Stimulated activated CD4-positive, alpha-beta T cell treated with anti-CD3 and anti-CD28 coated beads, TNF-alpha, amount 100 ng/mL, for 4 hours (primary cell): ENCODE measurements around the gene TBX10.
"Not testable (repeated sequence)": the region's sequence is repeated elsewhere in the genome, so short reads cannot be mapped to it uniquely, and the experiment has no call there.

Experiments used
- DNase-seq, 3 experiments: peaks; one replicate each; pipeline ENCODE4 v3.0.0-alpha.2; 2020; ENCODE audit warnings: low read depth in 3 of 3

The TBX10 gene

GRCh38 chr11:67639438-67639859, at the start of gene TBX10:
TBX10 (minus strand) TSS chr11:67639763; CDS start chr11:67639472, 291 bp downstream.
- no peak for DNase-seq

DNA sequence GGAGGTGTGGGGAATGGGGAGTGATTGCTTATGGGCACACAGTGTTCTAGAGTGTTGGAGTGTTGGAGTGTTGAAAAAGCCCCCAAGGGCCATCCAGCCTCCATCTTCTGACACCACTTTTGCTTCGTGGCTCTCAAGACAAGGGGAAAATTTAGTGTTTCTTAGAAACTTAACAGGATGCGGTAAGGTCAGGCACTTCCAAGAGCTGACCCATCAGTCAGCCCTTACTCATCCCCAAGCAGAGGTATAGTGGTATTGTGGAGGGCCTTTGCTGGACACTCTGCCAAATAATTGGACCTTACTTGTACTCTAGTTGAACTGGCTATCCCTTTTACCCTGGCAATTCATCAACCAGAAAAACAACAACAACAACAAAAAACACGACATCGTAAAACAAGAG, 49.6 kb upstream of the TBX10 start:
- DNase-seq, result no peak

DNA sequence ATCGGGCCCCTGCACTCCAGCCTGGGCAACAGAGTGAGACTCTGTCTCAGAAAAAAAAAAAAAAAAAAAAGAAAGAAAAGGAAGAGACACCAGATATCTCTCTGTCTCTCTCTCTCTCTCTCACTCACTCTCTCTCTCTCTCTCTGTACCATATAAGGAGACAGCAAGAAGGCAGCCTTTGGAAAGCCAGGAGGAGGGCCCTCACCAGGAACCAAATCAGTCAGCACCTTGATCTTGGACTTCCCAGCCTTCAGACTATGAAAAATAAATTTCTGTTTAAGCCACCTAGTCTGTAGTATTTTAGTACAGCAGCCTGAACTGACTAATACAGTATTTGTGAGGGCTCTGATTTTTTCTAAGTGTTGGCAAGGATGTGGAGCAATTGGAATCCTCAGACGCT, 48.4 kb upstream of the TBX10 start:
- no peak for DNase-seq

GRCh38 chr11:67685641-67686332, 46.2 kb upstream of the TBX10 start:
- DNase-seq, result not testable (repeated sequence)

DNA sequence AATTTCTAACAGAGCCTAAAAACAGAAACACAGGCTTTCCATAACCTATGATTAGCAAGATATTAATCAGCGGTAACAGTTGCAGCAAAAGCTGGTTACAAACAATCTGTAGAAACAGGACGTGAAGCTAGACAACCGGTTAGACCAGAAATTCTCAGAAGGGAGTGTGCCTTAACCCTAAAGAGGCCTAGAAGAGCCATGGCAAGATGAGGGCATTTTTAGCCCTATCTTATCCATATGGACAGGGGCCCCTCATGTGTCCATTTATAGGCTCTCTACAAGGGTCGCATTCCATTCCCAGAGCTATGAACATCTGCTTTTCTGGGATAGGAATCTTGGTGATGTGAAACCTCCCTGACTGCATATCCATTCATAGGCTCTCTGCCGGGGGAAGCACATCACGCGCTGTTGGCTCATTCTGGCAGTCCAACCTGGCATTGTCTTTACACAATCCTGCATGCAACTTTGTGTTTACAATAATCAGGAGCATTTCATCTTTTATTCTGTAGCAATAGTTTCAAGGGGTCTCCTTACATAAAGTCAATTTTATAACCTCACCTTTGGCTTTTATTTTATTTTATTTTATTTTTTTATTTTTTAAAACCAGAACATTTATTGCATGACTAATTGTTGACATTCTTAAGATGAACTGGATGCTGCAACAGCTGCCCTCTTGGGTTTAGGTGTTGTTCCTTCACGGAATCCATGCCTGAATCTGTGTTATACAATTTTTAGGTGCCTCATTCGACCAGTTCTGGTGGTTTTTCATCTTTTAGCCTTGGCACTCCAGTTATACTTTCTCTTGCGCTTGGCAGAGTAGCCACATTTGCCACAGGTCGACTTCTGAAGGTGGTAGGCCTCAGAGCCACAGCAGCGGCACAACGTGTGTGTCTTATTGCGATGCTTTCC, 42.8 kb upstream of the TBX10 start:
- not testable (repeated sequence) for DNase-seq

GRCh38 chr11:67680696-67681470, 41.3 kb upstream of the TBX10 start:
- DNase-seq, result no peak

DNA sequence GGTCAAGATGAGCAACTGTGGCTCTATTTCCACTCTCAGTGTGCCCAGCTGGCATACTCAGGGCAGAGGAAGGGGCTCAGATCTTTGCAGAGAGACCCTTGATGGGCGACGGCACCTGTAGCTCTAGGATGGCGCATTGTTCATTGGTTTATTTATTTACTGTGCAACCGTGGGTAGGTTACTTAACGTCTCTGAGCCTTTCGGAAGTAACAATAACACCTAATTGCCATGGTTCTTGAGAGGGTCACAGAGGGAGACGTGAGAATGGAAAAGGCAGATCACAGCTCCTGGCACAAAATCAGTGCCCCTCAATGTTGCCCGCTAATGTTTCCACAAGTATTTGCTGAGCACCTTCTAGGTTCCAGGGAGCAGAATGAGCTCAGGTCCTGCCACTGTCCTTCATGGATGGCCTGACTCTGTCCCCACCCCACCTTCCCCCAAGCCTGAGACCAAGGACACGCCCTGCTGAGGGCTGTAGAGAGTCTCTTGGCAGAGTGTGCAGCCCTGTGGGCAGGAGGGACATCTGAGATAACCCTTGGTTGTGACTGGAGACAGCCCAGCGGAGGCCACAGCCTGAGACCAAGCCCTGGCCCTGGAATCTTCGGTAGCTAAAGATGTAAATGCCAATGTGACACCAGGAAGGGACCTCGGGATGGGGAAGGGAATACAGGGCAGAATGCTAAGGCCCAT, 35.6 kb upstream of the TBX10 start:
- no peak for DNase-seq

DNA sequence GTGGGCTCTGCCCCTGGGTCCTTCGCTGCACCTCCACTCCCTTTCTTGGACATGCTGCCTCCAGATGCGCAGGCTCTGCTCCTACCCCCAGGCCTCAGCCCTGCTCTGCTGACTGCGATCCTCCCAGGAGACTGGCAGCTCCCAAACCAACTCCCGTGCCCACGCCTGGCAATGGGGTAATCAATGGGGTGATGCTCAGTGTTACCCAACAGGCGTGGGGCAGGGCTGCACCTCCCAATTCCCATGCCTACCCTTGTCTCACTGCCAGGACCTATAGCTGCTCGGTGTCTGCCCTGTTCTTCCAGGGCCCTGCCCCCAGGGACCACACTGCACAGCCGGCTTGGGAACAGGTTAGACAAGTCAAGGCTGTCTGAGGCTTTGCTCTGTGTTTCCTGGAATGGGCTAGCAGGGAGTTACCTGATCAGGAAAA, 34.9 kb upstream of the TBX10 start, which contains the start of gene ALDH3B2:
Gene ALDH3B2, minus strand, starts transcription at position 182 of the 430 bp plus-strand sequence. CDS start 7,688 bp downstream, outside the sequence.
- DNase-seq, result no peak

- DNase-seq, result no peak
Measured at GRCh38 chr11:67673902-67674301, 34.3 kb upstream of the TBX10 start.

DNA sequence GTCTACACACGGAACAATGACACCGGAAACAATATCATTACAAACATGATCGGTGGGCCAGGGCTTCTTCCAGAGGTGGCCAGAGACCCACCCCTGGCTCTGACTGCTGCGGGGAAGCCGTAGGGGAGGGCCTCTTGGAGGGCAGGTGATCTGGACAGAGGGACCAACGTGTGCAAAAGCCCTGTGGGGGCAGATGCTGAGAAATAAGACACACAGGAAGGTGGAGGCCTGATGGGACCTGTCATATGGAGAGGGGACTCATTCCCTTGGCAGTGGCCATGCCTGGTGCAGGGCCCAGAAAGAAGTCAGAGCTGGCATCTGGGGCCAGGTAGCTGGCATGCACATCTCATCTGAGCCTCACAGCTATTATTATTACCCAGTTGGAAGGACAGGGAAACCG, 33.8 kb upstream of the TBX10 start:
- DNase-seq, result no peak

DNA sequence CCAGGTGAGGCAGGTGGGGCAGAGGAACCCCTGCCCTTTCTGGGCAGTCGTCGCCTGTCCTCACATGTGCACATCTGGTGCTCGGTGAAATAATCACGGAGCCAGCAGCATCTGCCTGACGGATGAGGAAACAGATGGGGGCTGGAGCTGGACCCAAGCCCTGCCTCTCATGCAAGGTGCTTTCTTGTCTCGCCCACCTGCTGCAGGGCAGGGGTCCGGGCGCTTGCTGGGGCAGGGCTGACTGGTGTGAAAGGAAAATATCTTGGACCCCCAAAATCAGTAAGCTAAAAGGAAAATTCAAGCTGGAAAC, 31.6 kb upstream of the TBX10 start:
- no peak for DNase-seq

DNA sequence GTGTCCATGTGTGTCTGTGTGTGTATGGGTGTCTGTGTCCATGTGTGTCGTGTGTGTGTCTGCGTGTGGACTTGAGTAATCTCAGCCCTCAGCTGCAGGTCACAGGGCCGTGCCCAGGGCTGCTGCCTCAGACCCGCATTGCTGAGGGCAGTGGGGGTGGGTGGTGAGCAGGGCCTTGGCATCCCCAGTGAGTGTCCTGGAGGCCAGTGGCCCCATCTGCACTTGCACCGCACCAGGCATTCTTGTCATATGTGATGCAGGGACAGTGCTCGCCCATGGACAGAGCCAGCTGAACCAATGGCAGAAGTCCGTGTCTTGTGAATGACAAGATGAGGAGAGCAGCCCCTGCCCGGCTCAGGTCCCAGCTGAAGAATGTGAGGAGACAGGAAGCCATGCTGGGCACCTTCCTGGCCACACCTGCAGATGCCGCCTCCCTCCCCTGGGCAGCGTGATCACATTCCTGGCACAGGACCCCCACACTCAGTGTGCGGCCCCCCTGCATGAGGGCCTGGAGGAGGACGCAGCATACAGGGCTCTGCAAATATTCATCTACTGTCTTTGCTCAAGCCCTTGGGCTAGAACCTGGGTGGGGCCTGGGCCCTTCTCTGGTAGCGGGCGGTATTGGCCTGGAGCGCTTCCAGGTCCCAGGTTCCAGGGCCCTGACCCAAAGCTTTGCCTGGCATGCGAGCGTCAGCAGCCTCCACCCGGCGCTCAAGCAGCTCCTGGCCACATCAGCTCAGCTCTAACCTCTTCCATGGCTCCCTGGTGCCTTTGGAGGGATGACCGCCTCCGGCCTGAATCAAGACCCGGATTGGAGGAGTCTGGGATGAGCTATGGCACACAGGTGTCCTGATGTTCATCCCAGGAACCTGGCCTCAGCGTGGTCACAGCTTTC, 31.0 kb upstream of the TBX10 start:
- DNase-seq, result no peak

- no peak for DNase-seq
Measured at GRCh38 chr11:67668192-67668551, 28.6 kb upstream of the TBX10 start.

DNA sequence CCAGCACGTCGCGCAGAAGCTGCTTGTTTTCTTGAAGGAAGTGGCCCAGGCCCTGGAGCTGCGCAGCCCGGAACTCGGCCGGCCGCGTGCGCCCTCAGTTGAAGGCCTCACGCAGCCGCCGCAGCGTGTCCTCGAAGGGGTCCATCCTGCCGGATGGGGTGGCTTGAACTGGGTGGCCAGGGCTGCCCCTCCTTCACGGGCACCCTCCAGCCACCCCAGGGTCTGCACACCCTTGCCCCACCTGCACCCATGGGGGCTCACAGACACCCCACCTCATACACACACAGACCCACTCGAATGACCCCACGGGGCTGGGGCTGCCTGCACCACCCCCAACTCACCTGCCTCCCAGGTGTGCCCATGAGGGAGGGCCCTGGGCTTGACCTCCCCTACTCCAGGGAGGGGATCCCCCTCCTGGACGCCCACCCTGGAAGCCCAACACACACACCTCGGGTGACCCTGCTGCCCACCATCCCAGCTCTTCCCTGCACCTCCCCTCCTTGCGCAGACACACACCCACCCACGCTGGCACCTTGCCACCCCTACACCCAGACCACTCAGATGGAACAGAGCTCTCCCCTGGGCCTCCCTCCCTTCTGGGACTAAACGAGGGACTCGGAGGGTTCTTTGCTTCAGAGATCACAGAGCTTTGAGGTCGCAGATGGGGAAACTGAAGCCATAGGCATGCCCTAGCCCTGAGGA, 28.1 kb upstream of the TBX10 start:
- no peak for DNase-seq

DNA sequence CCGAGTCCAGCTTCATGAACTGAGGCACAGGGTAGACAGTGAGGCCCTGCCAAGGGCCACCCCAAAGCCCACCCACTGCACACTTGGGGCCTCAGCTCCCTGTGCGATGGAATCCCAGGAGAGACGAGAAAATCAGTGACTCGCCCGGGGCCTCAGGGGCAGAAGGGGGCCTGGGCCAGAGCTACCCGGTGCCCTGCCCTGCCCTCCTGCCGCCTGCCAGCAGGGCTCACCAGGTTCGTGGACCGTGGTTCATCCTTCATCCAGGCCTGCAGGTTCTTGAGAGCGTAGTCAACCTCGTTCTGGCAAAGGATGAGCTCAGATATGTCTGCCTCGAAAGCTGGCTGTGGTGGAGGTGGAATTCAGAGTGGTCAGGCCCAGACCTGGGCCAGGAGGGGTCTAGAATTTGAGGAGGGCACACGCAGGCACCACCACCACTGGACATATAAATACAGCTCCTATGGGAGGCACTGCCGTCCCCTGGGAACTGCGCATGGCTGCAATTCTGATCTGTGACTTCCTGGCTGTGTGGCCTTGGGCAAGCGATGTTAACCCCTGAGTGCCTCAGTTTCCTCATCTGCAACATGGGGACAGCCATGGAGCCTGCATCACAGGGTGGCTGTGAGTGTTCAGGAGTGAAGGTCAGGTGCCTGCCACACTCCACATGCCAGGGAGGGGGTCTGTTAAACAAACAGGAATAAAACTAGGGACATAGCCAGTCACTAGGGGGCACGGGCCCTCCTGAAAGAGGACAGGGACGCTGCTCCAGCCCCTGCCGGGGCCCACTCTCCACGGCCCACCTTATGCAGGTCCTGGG, 27.3 kb upstream of the TBX10 start:
- no peak for DNase-seq

- DNase-seq, result no peak
Measured at GRCh38 chr11:67666303-67666645, 26.7 kb upstream of the TBX10 start.

DNA sequence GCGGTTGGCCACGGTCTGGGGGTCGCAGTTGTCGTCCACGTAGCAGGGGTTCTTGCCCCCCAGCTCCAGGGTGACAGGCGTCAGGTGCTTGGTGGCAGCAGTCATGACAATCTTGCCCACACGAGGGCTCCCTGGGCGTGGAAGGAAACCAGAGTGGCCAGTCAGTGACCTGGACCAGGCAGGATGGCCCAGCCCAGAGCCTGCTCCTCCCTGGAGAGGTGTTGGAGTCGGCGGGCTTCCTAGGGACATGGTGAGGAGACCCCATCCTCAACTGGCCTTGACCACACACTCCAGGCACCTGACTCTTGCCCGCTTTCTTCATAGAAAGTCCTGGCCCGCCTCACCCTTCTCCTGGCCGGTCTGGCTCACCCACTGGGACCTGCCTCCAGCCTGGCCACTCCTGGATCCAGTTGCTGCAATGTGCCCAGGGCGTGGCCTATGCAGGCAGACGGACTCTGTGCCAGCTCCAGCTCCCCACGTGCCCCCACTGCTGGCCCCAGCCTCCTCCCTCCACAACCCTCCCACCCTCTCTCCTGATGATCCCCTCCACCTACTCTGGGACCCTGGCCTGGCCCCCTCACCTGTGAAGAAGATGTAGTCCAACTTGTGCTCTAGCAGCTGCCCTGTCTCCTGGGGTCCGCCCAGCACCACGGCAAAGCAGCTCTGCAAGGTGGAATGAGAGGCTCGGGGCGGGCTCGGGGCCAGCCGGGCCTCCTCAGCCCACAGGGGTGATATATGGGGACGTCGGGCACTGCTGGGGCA, 26.2 kb upstream of the TBX10 start:
- DNase-seq, result no peak

GRCh38 chr11:67664696-67665540, 25.4 kb upstream of the TBX10 start:
- no peak for DNase-seq
